IPS-18c (cell line): ENCODE measurements around the gene CDH1.
"Not testable (repeated sequence)": the region's sequence is repeated elsewhere in the genome, so short reads cannot be mapped to it uniquely, and the experiment has no call there.

ENCODE experiments used
- H3K4me3 ChIP-seq: 2 replicates; pipeline ENCODE4 v1.7.0; 2013; ENCODE audit warnings: low read depth, mild to moderate bottlenecking, low read length, moderate library complexity; ENCODE audit not compliant: insufficient read depth
- H3K9me3 ChIP-seq: one replicate; pipeline ENCODE4 v1.6.1; 2013; ENCODE audit warnings: mild to moderate bottlenecking, low read length, moderate library complexity; ENCODE audit not compliant: control insufficient read depth, insufficient read depth

The CDH1 gene

DNA sequence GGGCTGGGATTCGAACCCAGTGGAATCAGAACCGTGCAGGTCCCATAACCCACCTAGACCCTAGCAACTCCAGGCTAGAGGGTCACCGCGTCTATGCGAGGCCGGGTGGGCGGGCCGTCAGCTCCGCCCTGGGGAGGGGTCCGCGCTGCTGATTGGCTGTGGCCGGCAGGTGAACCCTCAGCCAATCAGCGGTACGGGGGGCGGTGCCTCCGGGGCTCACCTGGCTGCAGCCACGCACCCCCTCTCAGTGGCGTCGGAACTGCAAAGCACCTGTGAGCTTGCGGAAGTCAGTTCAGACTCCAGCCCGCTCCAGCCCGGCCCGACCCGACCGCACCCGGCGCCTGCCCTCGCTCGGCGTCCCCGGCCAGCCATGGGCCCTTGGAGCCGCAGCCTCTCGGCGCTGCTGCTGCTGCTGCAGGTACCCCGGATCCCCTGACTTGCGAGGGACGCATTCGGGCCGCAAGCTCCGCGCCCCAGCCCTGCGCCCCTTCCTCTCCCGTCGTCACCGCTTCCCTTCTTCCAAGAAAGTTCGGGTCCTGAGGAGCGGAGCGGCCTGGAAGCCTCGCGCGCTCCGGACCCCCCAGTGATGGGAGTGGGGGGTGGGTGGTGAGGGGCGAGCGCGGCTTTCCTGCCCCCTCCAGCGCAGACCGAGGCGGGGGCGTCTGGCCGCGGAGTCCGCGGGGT is at the start of gene CDH1:
CDH1 (plus strand) TSS at position 247 of the 684 bp plus-strand sequence; CDS start at position 371, 124 bp downstream.
- H3K4me3 ChIP-seq: peak within 1 kb of the TSS; percentile 84
- no peaks in the 10 kb centered on the region for H3K9me3 ChIP-seq

DNA sequence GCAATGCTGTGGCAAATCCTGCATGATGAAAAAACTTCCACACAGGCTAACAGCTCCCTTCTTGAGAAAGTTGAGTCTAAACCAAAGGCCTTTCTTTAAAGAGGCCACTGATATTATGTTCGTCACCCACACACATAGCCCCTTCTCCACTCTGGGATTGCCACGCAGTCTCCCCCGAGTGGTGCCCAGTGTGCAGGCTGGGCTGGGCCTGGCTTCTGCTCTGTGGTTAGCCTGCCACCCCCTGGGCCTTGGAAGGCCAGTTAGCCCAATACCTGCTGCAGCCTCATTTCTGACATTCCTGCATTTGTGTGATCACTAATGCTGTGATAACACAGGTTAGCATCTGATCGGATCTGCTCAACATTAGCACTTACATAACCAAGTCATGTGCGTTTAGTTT is 47.2 kb upstream of the CDH1 start:
- Histone ChIP-seq H3K4me3 (no peak overlapping the region), H3K9me3 (no peaks in the 10 kb centered on the region)

GRCh38 chr16:68695575-68695974 is 41.5 kb upstream of the CDH1 start:
- no peak overlapping the region for H3K4me3 ChIP-seq

GRCh38 chr16:68696514-68696913 is 40.6 kb upstream of the CDH1 start:
- Histone ChIP-seq H3K4me3 (no peak overlapping the region), H3K9me3 (no peaks in the 10 kb centered on the region)

More at GRCh38 chr16:68695575-68695974, 41.5 kb upstream of the CDH1 start:
- H3K9me3 ChIP-seq: no peaks in the 10 kb centered on the region

GRCh38 chr16:68698091-68698490 is 39.0 kb upstream of the CDH1 start:
- no peak overlapping the region for H3K4me3 ChIP-seq
- no peaks in the 10 kb centered on the region for H3K9me3 ChIP-seq

DNA sequence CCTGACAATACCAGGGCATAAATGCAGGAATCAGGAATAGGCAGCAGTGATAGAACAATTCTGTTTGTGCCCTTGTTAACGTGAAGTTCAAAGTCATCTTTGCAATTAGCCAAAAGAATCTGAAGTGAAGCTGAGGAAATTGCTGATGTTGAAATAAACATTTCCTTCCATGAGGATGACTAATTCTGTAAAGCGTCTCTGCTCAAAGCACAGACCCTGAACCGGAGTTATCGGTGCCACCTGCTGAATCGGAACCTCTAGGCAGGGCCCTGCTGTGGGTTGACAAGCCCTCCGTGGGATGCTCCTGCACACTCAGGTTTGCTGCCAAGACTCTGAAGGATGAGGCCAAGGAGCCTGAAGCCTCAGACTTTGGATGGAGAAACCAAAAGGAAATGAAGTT is 37.0 kb upstream of the CDH1 start:
- H3K4me3 ChIP-seq: no peak overlapping the region
- H3K9me3 ChIP-seq: no peaks in the 10 kb centered on the region

DNA sequence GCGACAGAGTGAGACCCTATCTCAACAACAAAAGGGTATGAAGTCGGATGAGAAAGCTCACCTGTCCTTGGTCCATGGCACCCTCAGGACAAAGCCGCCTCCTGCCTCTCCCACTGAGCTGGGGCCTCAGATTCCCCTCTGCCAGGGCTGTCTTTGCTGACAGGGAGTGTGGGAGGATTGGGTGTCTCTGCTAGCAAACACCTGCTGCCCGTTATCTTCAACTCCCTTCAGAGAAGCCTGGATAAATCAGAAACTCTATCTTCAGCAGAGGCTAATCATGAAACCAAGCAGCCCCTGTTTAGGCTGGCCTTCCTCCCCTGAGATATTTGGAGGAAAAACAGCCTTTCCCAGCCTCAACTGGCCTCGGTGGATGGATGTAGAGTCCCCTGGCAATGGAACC is 36.3 kb upstream of the CDH1 start:
- H3K4me3 ChIP-seq: no peak overlapping the region
- no peaks in the 10 kb centered on the region for H3K9me3 ChIP-seq

- peaks cover 2% of the 10 kb centered on the region for H3K9me3 ChIP-seq
- H3K4me3 ChIP-seq: no peak overlapping the region
Observed at GRCh38 chr16:68704232-68704867, 32.7 kb upstream of the CDH1 start.

DNA sequence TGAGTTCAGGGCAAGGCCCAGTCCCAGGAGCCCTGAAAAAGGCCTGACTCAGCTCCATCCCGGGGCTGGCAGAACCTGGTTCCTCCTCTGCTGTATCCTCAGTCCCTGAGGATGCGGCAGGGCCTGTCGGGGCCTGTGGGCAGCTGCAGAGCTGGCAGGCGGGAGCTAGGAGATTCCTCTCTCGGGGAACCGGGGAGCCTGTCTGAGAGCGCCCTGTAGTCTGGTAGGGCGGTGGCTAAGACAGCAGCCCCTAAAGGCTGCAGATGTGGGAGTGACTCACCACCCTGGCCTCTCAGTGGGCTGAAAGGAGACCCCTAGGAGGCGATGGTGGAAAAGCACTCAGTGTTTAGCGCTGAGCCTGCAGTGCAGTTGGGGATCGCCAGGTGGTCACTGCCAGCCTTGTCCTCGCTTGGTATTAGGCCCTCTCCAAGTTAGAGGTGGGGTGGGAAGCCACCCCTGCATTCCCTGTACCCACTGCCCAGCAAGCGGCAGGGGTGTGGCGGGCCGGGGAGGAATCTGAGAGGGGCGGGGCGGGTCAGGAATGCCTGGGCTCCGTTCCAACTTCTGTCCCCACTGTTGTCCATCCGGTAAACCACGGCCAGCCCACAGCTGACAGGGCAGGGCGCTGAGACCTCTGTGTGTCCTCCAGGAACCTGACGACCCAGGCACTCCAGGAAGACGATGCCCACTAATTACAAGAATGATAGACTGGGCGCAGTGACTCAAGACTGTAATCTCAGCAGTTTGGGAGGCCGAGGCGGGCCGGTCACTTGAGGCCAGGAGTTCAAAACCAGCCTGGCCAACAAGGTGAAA is 29.5 kb upstream of the CDH1 start:
- Histone ChIP-seq H3K4me3 (no peak overlapping the region), H3K9me3 (peaks cover 2% of the 10 kb centered on the region)

GRCh38 chr16:68710211-68710610 is 26.9 kb upstream of the CDH1 start:
- Histone ChIP-seq H3K9me3 (peaks cover 2% of the 10 kb centered on the region), H3K4me3 (no peak overlapping the region)

DNA sequence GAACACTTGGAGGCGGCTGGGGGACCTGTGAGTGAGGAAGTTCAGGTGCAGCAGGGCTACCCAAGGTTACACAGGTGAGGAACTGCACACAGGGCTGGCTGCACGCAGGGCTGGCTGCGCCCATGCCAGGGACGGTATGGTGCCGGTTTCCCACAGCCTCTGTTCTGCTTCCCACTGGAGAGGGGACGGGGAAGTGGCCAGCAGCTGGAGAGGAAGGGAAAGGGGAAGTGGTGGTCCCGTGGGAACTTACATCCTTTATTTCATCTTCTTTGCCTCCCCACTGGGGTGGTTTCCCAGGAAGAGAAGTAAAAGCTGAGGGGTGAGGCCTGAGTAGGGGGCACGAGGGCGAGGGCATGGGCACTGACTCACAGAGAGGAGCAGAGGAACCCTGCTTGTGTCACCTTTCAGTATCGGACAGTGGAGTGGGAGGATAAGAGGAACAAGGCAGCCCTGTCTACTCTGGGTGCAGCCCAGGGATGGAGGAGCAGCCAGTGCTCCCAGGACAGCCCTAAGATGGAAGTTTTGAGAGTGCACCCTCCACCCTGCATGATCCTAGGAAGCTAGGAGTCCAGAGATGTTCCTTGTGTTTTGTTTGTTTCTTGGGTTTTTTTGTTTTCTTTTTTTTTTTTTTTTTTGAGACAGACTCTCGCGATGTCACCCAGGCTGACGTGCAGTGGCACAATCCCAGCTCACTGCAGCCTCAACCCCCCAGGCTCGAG is 25.5 kb upstream of the CDH1 start:
- peaks cover 2% of the 10 kb centered on the region for H3K9me3 ChIP-seq
- no peak overlapping the region for H3K4me3 ChIP-seq

DNA sequence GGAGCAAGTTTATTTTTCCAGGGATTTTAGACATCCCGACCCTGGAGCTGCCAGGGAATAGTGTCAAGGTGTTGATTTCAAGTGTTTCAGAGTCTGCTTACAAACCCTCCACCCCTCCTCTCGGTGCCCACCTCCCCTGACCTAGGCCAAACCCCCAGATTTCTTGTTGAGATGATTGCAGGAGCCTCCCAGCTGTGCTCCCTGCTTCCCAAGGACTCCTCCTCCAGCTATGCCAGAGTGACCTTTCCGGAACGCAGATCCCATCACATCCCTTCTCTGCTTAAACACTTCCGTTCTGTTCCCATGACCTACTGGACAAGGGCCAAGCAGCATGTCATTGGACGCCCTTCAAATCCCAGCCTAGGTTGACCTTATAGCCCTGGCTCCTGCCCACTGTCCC is 23.7 kb upstream of the CDH1 start:
- peaks cover 2% of the 10 kb centered on the region for H3K9me3 ChIP-seq

GRCh38 chr16:68715471-68715870 is 21.6 kb upstream of the CDH1 start:
- Histone ChIP-seq H3K9me3 (no peaks in the 10 kb centered on the region), H3K4me3 (no peak overlapping the region)

More for the DNA sequence above, 23.7 kb upstream of the CDH1 start:
- no peak overlapping the region for H3K4me3 ChIP-seq

GRCh38 chr16:68716516-68716915 is 20.6 kb upstream of the CDH1 start:
- not testable (repeated sequence) for H3K9me3 ChIP-seq

GRCh38 chr16:68717684-68718083 is 19.4 kb upstream of the CDH1 start:
- Histone ChIP-seq H3K4me3 (no peak overlapping the region), H3K9me3 (no peaks in the 10 kb centered on the region)

More at GRCh38 chr16:68716516-68716915, 20.6 kb upstream of the CDH1 start:
- not testable (repeated sequence) for H3K4me3 ChIP-seq

DNA sequence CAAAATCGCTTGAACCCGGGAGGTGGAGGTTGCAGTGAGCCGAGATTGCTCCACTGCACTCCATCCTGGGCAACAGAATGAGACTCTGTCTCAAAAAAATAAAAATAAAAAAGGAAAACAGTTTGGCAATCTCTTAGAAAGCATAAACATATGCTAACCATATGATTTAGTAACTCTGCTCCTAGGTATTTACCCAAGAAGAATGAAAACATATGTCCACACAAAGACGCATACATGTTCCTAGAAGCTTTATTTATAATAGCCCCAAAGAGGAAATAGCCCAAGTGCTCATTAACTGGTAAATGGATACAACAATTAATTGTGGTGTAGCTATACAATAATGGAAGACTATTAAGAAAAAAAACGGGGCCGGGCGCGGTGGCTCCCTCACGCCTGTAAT is 18.5 kb upstream of the CDH1 start:
- H3K4me3 ChIP-seq: no peak overlapping the region

GRCh38 chr16:68719993-68720489 is 17.1 kb upstream of the CDH1 start:
- Histone ChIP-seq H3K4me3 (no peak overlapping the region), H3K9me3 (no peaks in the 10 kb centered on the region)

More for the DNA sequence above, 18.5 kb upstream of the CDH1 start:
- H3K9me3 ChIP-seq: no peaks in the 10 kb centered on the region
